HCT116 (cell line): ENCODE data around the gene THSD4.

ENCODE experiments used
- CEBPB ChIP-seq: IDR thresholded peaks from 2 replicates; pipeline ENCODE4 v1.6.1; 2012; ENCODE audit warnings: low read depth
- ELF1 ChIP-seq: IDR thresholded peaks from 2 replicates; pipeline ENCODE4 v1.6.1; 2012; ENCODE audit warnings: low read depth, borderline replicate concordance
- POLR2A ChIP-seq: IDR thresholded peaks from 2 replicates; pipeline ENCODE4 v1.7.0; 2011; ENCODE audit warnings: borderline replicate concordance; ENCODE audit not compliant: insufficient read depth, insufficient read length; ENCODE audit errors: extremely low read depth
- POLR2AphosphoS5 ChIP-seq: IDR thresholded peaks from 2 replicates; pipeline ENCODE4 v1.6.1; 2011; ENCODE audit warnings: mild to moderate bottlenecking, low read depth, low read length, moderate library complexity
- TF ChIP-seq, protein P1 (sequence below): IDR thresholded peaks from 2 replicates; pipeline ENCODE4 v1.6.1; 2012; ENCODE audit warnings: low read depth
- TF ChIP-seq, protein P2 (sequence below): IDR thresholded peaks from 2 replicates; pipeline ENCODE4 v1.6.1; 2012

GRCh38 chr15:71707230-71708050 is 592.2 kb downstream of the THSD4 start:
- TF ChIP-seq POLR2AphosphoS5 (no peak), POLR2A (no peak), CEBPB (no peak), ELF1 (no peak)
- TF ChIP-seq, protein P1, sequence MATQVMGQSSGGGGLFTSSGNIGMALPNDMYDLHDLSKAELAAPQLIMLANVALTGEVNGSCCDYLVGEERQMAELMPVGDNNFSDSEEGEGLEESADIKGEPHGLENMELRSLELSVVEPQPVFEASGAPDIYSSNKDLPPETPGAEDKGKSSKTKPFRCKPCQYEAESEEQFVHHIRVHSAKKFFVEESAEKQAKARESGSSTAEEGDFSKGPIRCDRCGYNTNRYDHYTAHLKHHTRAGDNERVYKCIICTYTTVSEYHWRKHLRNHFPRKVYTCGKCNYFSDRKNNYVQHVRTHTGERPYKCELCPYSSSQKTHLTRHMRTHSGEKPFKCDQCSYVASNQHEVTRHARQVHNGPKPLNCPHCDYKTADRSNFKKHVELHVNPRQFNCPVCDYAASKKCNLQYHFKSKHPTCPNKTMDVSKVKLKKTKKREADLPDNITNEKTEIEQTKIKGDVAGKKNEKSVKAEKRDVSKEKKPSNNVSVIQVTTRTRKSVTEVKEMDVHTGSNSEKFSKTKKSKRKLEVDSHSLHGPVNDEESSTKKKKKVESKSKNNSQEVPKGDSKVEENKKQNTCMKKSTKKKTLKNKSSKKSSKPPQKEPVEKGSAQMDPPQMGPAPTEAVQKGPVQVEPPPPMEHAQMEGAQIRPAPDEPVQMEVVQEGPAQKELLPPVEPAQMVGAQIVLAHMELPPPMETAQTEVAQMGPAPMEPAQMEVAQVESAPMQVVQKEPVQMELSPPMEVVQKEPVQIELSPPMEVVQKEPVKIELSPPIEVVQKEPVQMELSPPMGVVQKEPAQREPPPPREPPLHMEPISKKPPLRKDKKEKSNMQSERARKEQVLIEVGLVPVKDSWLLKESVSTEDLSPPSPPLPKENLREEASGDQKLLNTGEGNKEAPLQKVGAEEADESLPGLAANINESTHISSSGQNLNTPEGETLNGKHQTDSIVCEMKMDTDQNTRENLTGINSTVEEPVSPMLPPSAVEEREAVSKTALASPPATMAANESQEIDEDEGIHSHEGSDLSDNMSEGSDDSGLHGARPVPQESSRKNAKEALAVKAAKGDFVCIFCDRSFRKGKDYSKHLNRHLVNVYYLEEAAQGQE = no peak
- TF ChIP-seq, protein P2, sequence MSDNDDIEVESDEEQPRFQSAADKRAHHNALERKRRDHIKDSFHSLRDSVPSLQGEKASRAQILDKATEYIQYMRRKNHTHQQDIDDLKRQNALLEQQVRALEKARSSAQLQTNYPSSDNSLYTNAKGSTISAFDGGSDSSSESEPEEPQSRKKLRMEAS = no peak
